ENCODE data around the gene TCAIM.

TCAIM gene, protein sequence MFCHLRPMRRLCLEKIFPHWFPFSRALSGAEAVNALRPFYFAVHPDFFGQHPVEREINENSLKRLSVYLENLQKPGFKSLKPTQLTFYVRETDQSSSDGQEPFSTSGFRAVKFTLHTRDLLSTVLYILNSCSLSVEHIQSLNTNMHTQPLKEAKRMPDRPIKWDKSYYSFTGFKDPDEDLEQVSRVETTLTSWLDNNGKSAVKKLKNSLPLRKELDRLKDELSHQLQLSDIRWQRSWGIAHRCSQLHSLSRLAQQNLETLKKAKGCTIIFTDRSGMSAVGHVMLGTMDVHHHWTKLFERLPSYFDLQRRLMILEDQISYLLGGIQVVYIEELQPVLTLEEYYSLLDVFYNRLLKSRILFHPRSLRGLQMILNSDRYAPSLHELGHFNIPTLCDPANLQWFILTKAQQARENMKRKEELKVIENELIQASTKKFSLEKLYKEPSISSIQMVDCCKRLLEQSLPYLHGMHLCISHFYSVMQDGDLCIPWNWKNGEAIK

DNA sequence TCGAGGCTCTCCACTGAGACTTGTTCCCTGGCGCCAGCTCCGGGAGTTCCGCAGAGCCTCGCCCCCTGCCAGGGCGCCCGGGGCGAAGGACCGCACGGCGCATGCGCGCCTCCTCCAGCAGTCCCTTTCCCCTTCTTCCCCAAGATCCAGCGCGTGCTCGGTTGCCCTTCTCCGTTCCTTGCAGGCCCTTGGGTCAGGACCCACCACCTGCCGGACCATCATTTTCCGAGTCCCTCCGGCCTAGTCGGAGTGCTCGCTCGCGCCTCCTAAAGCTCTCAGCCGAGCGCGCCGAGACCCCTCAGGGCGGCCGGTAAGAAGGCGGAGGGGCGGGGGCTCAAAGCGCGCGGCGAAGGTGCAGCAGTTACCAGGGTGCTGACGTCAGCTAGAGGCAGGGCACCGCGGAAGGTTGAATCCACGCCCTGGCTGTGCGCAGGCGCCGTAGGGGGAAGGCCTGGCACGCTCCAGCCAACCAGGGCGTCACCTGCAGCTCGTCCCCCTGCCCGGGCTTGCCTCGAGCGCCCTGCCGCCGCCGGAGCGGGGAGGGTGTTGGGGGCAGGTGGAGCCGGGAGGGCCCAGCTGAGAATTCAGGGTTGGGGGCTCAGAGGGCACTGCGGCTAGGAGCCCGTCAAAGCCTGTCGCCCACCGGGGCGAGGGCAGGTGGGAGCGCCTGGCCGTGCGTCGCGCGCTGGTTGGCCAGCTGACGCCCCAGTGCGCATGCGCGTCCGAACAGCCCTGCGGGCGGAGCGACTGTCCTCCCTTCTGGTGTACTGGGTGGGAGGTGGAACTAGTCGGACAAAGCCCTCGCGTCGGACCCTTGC is at the start of gene TCAIM:
Gene TCAIM, plus strand, starts transcription at position 757 of the 818 bp plus-strand sequence. CDS start 16,017 bp downstream, outside the sequence.
- TF ChIP-seq, protein P1, sequence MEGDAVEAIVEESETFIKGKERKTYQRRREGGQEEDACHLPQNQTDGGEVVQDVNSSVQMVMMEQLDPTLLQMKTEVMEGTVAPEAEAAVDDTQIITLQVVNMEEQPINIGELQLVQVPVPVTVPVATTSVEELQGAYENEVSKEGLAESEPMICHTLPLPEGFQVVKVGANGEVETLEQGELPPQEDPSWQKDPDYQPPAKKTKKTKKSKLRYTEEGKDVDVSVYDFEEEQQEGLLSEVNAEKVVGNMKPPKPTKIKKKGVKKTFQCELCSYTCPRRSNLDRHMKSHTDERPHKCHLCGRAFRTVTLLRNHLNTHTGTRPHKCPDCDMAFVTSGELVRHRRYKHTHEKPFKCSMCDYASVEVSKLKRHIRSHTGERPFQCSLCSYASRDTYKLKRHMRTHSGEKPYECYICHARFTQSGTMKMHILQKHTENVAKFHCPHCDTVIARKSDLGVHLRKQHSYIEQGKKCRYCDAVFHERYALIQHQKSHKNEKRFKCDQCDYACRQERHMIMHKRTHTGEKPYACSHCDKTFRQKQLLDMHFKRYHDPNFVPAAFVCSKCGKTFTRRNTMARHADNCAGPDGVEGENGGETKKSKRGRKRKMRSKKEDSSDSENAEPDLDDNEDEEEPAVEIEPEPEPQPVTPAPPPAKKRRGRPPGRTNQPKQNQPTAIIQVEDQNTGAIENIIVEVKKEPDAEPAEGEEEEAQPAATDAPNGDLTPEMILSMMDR (IDR thresholded peaks at IDR 0.05; ENCODE audit: low read depth, low read length, missing control alignments): no peak
- peak; percentile 88 for DNase-seq (ENCODE audit: extremely low read depth, low read depth)
- peak within 1 kb of the TSS; percentile 73 for H3K4me3 ChIP-seq (replicated peaks; ENCODE audit: low read depth, low read length)

DNA sequence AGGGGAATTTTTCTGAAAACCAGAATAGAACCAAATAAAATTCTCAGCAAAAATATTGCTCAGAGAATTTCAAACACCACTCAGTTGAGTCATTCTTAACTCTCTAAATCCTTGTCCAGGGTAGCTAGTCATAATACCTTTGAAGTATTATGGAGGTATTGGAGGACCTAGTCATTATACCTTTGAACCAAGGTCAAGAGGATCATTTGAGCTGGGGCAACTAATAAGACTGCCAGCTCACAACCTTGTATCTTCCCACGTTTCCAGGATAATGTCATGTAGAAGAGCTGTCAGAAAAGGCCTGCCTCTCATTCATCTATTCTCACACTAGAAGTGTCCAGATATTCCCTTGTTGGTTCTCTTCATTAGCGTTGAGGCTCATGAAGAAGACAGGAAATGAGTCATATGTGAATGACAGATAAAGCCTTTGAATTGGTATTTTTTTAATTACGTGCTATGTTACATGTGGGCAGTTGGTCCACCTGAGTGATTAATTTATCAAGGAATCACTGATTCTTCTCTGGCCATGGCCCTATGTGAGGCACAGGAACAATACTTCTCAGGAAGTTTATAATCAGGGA is 48.6 kb upstream of the TCAIM start:
- TF ChIP-seq, protein P1 (IDR thresholded peaks at IDR 0.05; ENCODE audit: low read depth, low read length, missing control alignments): no peak
- DNase-seq (ENCODE audit: extremely low read depth, low read depth): no peak
- no peak overlapping the region for H3K4me3 ChIP-seq (replicated peaks; ENCODE audit: low read depth, low read length)

DNA sequence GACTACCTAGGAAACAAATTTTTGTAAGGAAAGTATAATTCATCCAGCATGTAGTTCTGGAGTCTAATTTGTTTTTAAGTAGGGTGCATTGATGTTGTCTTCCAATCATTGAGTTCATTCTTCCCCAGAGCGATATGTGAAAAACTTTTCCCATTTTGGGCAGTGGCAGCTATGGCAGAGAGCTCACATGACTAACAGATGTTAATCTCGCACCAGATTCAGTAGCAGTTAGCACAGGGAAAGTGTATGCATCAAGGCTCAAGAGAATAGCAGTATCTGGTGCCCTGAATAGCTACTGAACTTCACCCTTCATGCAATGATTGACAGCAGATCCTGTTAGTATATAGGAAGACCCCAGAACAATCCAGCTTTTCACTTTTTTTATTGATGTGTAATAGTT is 46.3 kb upstream of the TCAIM start:
- DNase-seq (ENCODE audit: extremely low read depth, low read depth): no peak

DNA sequence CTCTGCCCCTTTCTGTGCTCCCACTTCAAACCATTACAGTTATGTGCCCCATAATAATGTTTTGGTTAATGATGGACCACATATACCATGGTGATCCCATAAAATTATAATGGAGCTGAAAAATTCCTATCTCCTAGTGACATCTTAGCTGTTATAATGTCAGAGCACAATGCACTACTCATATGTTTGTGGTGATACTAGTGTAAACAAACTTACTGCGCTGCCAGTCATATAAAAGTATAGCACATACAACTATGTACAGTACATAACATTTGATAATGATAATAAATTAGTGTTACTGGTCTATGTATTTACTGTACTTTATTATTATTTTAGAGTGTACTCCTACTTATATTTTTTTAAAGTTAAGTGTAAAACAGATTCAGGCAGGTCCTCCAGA is 45.6 kb upstream of the TCAIM start:
- H3K4me3 ChIP-seq (replicated peaks; ENCODE audit: low read depth, low read length): no peak overlapping the region
- TF ChIP-seq, protein P1 (IDR thresholded peaks at IDR 0.05; ENCODE audit: low read depth, low read length, missing control alignments): no peak
- no peak for DNase-seq (ENCODE audit: extremely low read depth, low read depth)

More for the DNA sequence above, 46.3 kb upstream of the TCAIM start:
- TF ChIP-seq, protein P1 (IDR thresholded peaks at IDR 0.05; ENCODE audit: low read depth, low read length, missing control alignments): no peak
- no peak overlapping the region for H3K4me3 ChIP-seq (replicated peaks; ENCODE audit: low read depth, low read length)

DNA sequence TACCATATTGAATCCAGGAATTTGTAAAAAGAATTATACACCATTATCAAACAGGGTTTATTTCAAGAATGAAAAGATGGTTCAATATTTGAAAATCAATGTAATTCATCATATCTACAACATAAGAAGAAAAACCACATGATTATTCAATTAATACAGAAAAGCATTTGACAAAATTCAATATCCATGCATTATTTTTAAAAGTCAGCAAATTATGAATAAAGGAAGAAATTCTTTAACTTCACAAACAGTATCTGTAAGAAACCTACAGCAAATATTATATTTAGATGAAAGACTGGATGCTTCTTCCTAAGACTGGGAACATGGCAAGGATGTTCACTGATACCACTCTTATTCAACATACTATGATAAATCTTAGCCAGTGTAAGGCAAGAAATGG is 41.3 kb upstream of the TCAIM start:
- no peak for DNase-seq (ENCODE audit: extremely low read depth, low read depth)
- TF ChIP-seq, protein P1 (IDR thresholded peaks at IDR 0.05; ENCODE audit: low read depth, low read length, missing control alignments): no peak

DNA sequence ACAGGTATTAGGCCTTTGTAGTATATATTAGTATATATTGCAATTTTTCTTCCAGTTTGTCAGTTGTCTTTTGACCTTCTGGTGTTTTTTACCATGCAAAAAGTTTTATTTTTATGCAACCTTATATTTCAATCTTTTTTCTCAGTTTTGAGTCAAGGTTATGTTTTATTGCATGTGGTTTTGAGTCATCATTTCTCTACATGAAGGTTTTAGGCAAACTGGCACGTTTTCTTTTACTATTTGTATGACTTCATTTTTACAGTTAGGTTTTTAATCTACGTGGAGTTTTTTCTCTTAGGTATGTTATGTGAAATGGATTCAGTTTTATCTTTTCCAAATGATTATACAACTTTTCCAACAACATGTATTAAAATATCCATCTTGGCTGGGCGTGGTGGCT is 36.8 kb upstream of the TCAIM start:
- H3K4me3 ChIP-seq (replicated peaks; ENCODE audit: low read depth, low read length): no peak overlapping the region
- TF ChIP-seq, protein P1 (IDR thresholded peaks at IDR 0.05; ENCODE audit: low read depth, low read length, missing control alignments): no peak
- DNase-seq (ENCODE audit: extremely low read depth, low read depth): no peak

More for the DNA sequence above, 41.3 kb upstream of the TCAIM start:
- no peak overlapping the region for H3K4me3 ChIP-seq (replicated peaks; ENCODE audit: low read depth, low read length)
